Measurements from ENCODE around the gene PLAAT4.
"Not testable (repeated sequence)": the region's sequence is repeated elsewhere in the genome, so short reads cannot be mapped to it uniquely, and the experiment has no call there.

- TF ChIP-seq CTCF (conservative IDR thresholded peaks at IDR 0.05); ZFX (IDR thresholded peaks at IDR 0.05): not testable (repeated sequence)
Measured at GRCh38 chr11:63531074-63531792, 5.4 kb upstream of the PLAAT4 start.

Measured in C4-2B (cell line).